ENCODE results near the gene TAC3.
"Not testable (repeated sequence)": the region's sequence is repeated elsewhere in the genome, so short reads cannot be mapped to it uniquely, and the experiment has no call there.

Gene TAC3

GRCh38 chr12:57016348-57016747 lies at the start of gene TAC3:
Gene TAC3, minus strand, starts transcription at chr12:57016529. Its CDS starts 732 bp downstream, at chr12:57015797.
- TF ChIP-seq CTCF (IDR thresholded peaks at IDR 0.05; ENCODE audit: insufficient read depth, low read length, missing control alignments): no peak
- no peak within 1 kb of the TSS for H3K4me3 ChIP-seq (ENCODE audit: low read depth, low read length)
- CTCF ChIA-PET: interaction anchor here (0.9 to 10.3 kb wide), 7 partner anchors 10 to 47 kb away, joined by 3 to 134 read pairs (median 9); partner anchors contain the start of gene ZBTB39
- POLR2A ChIA-PET: no interaction called here
- DNase-seq (ENCODE audit: low read depth, low spot score): no peak

- no peak for DNase-seq (ENCODE audit: low read depth, low spot score)
- H3K4me3 ChIP-seq (ENCODE audit: low read depth, low read length): no peak overlapping the region
- no peak for TF ChIP-seq CTCF (IDR thresholded peaks at IDR 0.05; ENCODE audit: insufficient read depth, low read length, missing control alignments)
- ChIA-PET POLR2A (no interaction called here), CTCF (interaction anchor here (1.1 to 11.6 kb wide), 8 partner anchors 8 to 310 kb away, joined by 3 to 500 read pairs (median 44); partner anchors contain the start of genes MYO1A, NEMP1, PRIM1 and TAC3)
Observed at GRCh38 chr12:57063991-57064685, 47.8 kb upstream of the TAC3 start.

- POLR2A ChIA-PET: no interaction called here
- no peak for DNase-seq (ENCODE audit: low read depth, low spot score)
- CTCF ChIA-PET: interaction anchor here (1.2 to 11.6 kb wide), 5 partner anchors 12 to 71 kb away, joined by 3 to 500 read pairs (median 95); partner anchors contain the start of genes MYO1A and ZBTB39
- no peak overlapping the region for H3K4me3 ChIP-seq (ENCODE audit: low read depth, low read length)
- TF ChIP-seq CTCF (IDR thresholded peaks at IDR 0.05; ENCODE audit: insufficient read depth, low read length, missing control alignments): no peak
Observed at GRCh38 chr12:57058454-57058853, 42.1 kb upstream of the TAC3 start.

GRCh38 chr12:57057067-57057751 lies 40.9 kb upstream of the TAC3 start:
- DNase-seq (ENCODE audit: low read depth, low spot score): no peak
- CTCF ChIA-PET: interaction anchor here (0.8 to 11.6 kb wide), 8 partner anchors 8 to 299 kb away, joined by 3 to 500 read pairs (median 5); partner anchors contain the start of genes MYO1A, NEMP1 and ZBTB39
- TF ChIP-seq CTCF (IDR thresholded peaks at IDR 0.05; ENCODE audit: insufficient read depth, low read length, missing control alignments): no peak
- POLR2A ChIA-PET: no interaction called here
- H3K4me3 ChIP-seq (ENCODE audit: low read depth, low read length): no peak overlapping the region

- POLR2A ChIA-PET: no interaction called here
- TF ChIP-seq CTCF (IDR thresholded peaks at IDR 0.05; ENCODE audit: insufficient read depth, low read length, missing control alignments): no peak
- CTCF ChIA-PET: interaction anchor here (1.7 to 11.6 kb wide), 3 partner anchors 9 to 297 kb away, joined by 5 to 500 read pairs (median 164); partner anchors contain the start of genes MYO1A and ZBTB39
- H3K4me3 ChIP-seq (ENCODE audit: low read depth, low read length): no peak overlapping the region
- DNase-seq (ENCODE audit: low read depth, low spot score): no peak
Observed at GRCh38 chr12:57055824-57056223, 39.5 kb upstream of the TAC3 start.

- H3K4me3 ChIP-seq (ENCODE audit: low read depth, low read length); POLR2A ChIA-PET; DNase-seq (ENCODE audit: low read depth, low spot score): not testable (repeated sequence)
- CTCF ChIA-PET: interaction anchor here (11.0 kb wide), 1 partner anchor 46 kb away, joined by 92 read pairs; the partner anchor contains the start of gene ZBTB39
Observed at GRCh38 chr12:57053901-57054300, 37.6 kb upstream of the TAC3 start.

GRCh38 chr12:57053146-57053545 lies 36.8 kb upstream of the TAC3 start:
- POLR2A ChIA-PET; DNase-seq (ENCODE audit: low read depth, low spot score); H3K4me3 ChIP-seq (ENCODE audit: low read depth, low read length): not testable (repeated sequence)
- CTCF ChIA-PET: interaction anchor here (11.0 to 13.2 kb wide), 2 partner anchors 7 to 45 kb away, joined by 92 to 164 read pairs; partner anchors contain the start of gene ZBTB39

All from AG04449 (cell line).